GM19452 (cell line): ENCODE data around the gene NTM.

Experiments used
- ATAC-seq: cut with Tn5 transposase; IDR thresholded peaks from one replicate; pipeline ENCODE4 v1.9.1; 2021; ENCODE audit not compliant: unreplicated experiment

Gene NTM

GRCh38 chr11:131460931-131461330 lies 90.5 kb downstream of the NTM start:
- ATAC-seq = no peak

DNA sequence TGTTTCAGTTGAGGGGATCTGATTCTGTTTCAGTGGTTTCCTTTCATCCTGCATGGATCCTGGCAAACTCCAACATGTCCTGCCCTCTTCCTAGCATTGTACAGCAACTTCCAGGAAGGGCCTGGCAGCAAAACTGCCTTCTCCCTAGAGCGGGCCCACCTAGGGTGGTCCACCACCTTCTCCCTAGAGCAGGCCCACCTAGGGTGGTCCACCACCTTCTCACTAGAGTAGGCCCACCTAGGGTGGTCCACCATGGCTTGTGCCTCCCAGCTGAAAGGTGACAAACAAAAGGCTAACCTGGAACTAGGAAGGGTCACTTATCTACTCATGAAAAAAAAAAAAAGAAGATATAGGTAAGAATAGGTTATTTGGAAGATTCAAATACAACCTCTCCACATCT lies 92.2 kb downstream of the NTM start:
- no peak for ATAC-seq

DNA sequence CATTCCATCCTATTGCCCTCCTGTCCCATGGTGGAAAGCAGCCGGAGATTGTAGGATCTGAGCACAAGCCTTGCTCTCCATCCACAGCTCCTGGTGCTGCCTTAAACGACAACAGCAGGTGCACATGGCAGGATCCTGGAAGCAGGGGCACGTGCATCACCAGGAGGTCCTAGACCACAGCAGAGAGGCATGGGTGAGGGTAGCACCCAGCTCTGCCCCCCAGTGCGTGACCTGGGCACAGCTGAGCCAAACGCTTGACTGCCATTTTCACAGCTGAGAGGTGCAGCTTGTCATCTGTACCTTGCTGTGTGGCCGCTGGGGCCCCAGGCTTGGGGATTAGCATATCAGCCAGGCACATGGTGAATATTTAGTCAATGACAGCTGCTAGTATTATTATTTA lies 92.7 kb downstream of the NTM start:
- ATAC-seq = no peak

GRCh38 chr11:131463649-131464425 lies 93.4 kb downstream of the NTM start:
- no peak for ATAC-seq

DNA sequence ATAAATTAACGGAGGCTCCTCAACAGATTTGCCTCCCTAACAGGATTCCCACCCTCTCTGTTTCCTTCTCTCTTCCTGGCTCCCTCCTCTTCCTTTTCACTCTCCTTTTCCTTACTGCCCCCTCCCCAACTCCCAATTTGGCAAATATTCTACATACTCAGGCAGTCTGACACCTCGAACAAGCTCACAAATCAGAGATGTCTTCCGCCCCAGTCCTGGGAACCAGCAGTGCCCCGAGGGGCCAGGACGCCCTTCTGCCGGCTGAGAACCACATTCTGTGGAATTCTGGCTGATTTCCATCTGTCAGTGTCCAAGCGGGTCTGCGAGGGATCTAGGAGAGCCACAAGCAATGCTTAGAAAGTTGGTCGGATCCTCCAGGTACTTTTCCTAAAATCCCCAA lies 94.0 kb downstream of the NTM start:
- no peak for ATAC-seq

DNA sequence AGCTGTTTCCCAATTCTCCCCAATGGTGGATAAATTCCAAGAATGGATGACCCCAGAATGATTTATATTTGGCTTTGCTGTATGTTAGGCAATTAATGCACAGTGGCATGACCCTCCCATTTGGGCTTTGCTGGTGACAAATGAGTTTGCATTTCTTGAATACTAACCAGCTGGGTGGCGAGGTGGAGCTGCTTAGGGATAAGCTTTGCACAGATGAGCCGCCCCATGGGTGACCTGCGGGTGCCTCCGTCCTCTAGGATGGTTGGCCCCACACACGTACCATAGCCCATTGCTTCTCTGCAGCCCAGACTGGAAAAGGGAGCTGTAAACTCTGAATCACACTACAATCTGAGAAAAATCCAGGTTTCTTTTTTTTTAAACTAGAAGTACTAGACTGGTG lies 94.6 kb downstream of the NTM start:
- ATAC-seq = no peak

DNA sequence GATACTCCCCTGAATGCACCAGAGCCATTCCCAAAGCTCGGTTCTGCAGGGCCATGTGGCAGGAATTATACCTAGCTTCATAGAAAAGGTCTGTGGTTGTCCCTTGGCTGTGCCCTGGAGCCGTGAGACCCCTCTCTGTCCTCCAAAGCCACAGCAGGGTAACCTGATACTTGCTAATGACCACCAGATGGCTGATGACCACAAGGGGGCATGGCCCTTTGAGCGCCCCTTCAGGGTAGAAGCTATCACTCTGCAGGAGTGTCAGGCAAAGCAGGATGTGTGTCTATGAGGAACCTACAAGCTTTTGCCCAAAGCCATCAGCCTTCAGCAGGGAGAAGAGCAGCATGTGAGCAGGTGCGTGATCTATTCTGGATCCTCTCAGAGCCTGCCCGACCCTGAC lies 95.3 kb downstream of the NTM start:
- no peak for ATAC-seq

- no peak for ATAC-seq
These were observed 97.4 kb downstream of the NTM start for GRCh38 chr11:131467645-131468394.

- no peak for ATAC-seq
These were observed 98.2 kb downstream of the NTM start for GRCh38 chr11:131468565-131468964.

GRCh38 chr11:131470216-131470925 lies 100.0 kb downstream of the NTM start:
- no peak for ATAC-seq

DNA sequence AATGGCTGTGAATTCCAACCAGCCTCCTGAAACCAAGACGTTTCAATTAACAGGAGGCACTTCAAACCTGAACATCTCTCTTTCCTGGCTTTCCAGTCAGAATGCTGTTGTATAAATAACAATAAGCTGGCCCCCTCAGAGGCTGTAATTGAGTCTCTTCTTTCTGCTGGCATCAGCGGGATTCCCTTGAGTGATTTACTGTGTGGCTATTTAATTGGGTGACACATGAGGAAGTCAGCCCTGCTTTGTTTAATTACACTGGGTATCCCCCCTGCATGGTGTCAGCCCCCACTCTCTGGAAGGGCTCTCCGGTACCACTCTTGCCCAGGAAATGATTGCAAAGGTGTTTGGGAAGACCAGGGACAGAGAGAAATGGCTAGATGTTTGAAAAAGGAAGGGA lies 101.6 kb downstream of the NTM start:
- no peak for ATAC-seq

DNA sequence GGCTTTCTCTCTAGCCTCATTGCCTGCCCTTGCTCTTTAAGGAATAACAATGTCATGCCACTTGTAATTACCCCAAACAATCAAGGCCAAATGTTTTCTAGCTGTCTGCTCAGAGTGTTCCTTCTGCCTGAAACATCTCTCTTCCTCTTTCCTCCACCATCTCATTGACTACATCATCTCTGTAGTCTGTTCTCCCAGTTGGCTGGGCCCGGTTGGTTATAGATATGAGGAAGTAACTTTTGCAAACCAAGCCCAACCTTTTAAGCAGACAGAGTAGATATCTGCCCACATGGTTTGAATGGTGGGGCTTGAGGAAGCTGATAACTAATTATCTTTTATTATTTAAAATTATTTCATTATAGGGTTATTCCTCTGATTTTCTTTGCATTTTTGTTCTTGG lies 104.5 kb downstream of the NTM start:
- ATAC-seq = no peak

DNA sequence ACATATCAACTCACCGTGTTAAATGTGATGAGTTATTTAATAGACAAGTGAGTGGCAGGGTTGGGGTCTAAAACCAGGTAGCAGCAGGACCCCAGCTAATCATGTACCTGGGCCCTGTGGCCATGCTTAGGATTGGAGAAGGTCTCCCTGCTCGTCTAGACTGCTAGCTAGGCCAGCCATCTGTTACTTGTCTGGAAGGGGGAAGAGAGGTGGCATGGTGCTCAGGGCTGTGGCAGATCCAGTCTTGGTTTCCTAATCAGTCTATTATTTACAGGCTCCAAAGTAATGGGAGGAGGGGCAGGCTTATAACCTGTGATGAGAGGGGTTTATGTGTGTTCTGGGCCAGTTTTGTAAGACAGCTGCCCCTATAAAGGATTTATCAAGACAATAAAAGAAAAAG lies 105.9 kb downstream of the NTM start:
- ATAC-seq = no peak

DNA sequence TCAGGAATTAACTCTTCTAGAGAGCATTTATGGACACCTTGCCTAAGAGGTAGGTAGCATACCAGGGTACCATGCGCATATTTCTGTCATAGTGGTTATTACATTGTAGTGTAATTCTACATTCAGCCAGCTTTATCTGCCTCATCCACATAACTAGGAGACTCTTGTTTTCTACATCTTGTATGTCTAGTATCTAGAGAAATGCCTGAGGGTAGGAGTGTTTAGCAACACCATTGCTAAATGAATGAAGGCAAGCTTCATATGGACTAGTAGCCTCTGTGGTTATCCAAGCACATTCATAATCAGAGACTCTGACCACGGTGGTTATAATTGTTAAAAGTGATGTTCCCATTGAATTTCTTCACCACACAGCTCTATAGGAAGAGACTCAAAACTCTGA lies 107.9 kb downstream of the NTM start:
- ATAC-seq = no peak

- no peak for ATAC-seq
These were observed 110.9 kb downstream of the NTM start for GRCh38 chr11:131481303-131481702.

GRCh38 chr11:131481971-131482370 lies 111.6 kb downstream of the NTM start:
- no peak for ATAC-seq

DNA sequence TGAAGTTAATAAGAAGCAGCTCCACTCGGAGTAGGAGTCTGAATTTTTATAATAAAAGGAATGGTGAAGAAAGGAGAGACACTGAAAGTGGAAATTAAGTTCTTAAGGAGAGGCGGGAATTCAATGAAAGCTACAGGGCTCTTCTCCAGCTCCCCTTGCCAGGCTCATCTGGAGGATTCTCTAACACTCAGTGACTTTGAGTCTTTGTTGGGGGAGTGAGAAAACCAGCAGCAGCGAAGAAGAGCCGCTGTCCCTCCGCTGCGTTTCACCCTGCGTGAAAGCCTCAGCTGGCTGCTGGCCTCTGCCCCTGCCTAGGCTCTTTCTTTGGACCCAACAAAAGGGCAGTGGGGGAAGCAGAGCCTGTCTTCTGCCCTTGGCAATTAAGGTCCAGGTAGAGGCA lies 113.0 kb downstream of the NTM start:
- no peak for ATAC-seq

DNA sequence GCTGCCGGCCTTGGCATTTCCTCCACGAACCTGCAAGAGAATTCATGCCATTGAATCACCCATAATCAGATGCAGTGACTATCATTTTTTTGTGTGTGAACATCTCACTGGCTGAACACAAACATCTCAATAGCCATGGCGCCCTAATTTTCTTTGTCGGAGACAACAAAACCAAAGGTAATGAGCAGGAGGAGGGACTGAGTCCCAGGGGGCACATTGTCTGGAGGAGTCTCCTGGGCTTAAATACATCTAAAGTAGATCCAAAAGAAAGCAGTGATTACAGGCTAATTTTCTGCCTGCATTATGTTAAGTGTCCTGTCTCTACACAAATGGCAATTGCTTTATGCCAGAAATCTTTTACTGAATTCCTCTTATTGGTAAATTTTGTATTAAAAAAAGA lies 113.5 kb downstream of the NTM start:
- ATAC-seq = no peak

GRCh38 chr11:131486100-131486499 lies 115.7 kb downstream of the NTM start:
- no peak for ATAC-seq

GRCh38 chr11:131486937-131487635 lies 116.7 kb downstream of the NTM start:
- ATAC-seq = no peak

GRCh38 chr11:131488238-131488637 lies 117.8 kb downstream of the NTM start:
- no peak for ATAC-seq
